ENCODE measurements around the gene SAXO2. TPM values are rescaled to one million over a fixed set of nuclear protein-coding genes. Genes with fewer than 3 reads are reported as not detected.
"Not testable (repeated sequence)": the region's sequence is repeated elsewhere in the genome, so short reads cannot be mapped to it uniquely, and the experiment has no call there.

Gene SAXO2, protein sequence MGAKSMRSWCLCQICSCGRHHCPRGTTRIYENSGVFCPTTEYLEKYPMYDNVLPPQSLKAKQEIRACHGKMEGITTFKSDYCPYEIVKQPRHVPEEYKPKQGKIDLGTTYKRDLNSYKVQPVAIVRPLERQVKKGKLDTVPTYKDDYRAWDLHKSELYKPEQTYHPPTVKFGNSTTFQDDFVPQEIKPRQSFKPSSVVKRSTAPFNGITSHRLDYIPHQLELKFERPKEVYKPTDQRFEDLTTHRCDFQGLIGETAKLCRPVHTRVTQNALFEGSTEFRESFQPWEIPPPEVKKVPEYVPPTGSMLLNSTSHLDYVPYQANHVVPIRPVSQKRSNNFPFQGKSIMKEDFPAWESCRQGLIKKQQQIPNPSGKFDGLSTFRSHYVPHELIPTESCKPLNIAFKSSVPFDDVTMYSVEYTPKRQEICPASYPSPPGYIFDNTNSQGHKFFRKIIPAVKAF
- total RNA-seq (2014; rRNA removed; shearing (Covaris generic); ENCODE audit: low replicate concordance): 0.05 TPM in 1 of 2 replicates, not detected in the other

DNA sequence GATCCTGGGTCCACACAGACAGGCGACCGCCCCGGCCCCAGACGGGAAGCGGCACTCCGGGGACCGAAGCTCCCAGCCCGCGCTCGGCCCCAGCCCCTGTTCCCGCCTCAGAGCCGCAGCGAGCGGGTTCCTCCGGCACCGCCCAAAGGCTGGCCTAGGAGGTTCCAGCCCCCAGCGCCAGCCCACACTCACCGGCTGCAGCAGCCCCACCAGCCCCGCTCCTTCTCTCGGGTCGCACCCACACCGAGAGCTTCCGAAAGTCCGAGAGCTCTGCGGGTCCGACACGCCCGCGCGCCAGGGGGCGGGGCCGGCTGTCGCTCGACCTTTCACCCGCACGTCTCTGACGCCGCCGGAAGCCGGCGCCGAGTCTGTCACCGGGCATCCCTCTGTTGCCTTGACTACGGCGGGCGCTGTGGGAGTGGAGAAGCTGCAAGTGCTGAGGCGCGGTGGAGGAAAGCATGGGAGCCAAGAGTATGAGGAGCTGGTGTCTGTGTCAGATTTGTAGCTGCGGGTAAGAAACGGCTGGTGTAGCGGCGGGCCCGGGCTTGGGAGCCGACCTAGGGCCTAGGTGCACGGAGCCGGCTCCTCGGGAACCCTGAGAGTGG is at the start of gene SAXO2, which contains the start of gene EFL1:
Gene SAXO2, plus strand, starts transcription at position 397 of the 605 bp plus-strand sequence. Its CDS starts 62 bp downstream, at position 459.
Gene EFL1, minus strand, starts transcription at position 313 of the 605 bp plus-strand sequence. CDS start 956 bp downstream, outside the sequence.
- DNase-seq: peak; percentile 93
- Histone ChIP-seq H3K36me3 (peaks cover 23% of the 10 kb centered on the region), H3K27me3 (no peaks in the 10 kb centered on the region), H3K9me3 (no peaks in the 10 kb centered on the region), H3K4me3 (peak within 1 kb of the TSS; percentile 82)

- H3K27me3 ChIP-seq, H3K9me3 ChIP-seq, DNase-seq, H3K4me3 ChIP-seq: not testable (repeated sequence)
- peaks cover 45% of the 10 kb centered on the region for H3K36me3 ChIP-seq
Observed at GRCh38 chr15:82216092-82216491, 46.5 kb upstream of the SAXO2 start.

DNA sequence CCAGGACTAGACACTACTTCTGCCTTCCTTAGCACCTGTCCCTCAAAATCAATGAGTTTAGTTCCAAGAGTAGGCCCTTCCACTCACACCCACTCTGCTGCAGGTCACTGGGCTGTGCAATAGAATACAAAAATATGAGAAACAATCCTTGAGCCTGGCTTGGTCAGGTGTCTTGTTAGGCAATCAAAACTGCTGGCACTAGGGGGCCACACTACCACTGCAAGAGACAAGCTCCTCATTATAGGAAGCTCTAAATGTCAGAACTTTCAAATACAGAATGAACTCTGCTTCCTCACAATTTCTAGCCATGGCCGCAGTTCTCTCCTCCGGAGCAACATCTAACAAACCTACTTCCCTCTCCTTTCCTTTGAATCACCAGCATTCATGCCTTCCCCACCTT is 41.1 kb upstream of the SAXO2 start:
- H3K36me3 ChIP-seq: peaks cover 26% of the 10 kb centered on the region
- not testable (repeated sequence) for H3K9me3 ChIP-seq, DNase-seq, H3K4me3 ChIP-seq, H3K27me3 ChIP-seq

DNA sequence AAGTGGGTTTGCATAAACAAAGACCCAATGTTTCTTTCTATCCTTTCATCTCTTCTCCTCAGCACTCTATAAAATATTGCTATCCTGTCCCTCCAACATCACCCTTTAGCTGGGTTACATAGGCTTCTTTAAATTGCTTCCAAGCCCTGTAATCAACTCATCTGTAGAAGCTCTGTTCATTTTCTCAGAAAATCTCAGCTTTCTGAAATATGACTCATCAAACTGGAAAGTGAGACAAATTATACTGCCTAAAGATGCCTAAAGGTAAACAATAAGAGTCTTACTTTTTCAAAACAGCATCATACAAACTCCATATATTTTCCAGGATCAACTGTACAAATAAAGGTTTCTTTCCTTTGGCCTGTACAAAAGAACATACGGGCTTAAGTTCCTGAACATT is 33.9 kb upstream of the SAXO2 start:
- no peaks in the 10 kb centered on the region for H3K9me3 ChIP-seq
- H3K4me3 ChIP-seq: no peak overlapping the region
- peaks cover 36% of the 10 kb centered on the region for H3K36me3 ChIP-seq
- DNase-seq: no peak
- H3K27me3 ChIP-seq: no peaks in the 10 kb centered on the region

DNA sequence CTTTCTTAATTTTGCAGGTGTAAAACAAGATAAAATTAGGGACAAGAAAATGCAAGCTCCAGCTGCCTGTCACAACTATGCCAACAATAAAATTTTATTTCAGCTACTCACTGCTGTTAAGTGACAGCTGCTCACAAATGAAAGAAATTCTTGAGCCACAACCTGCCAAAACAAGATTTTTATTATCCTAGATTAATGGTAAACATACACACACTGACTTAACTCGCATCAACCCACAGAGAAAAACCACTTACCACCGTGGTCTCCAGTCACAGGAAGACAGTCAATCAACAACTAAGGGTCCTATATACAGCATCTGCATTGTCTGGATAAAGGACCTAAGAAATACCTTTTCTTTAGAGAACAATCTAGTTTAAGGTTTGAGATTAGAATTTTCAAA is 31.4 kb upstream of the SAXO2 start:
- DNase-seq: no peak
- peaks cover 33% of the 10 kb centered on the region for H3K36me3 ChIP-seq
- no peak overlapping the region for H3K4me3 ChIP-seq
- no peaks in the 10 kb centered on the region for H3K27me3 ChIP-seq
- H3K9me3 ChIP-seq: no peaks in the 10 kb centered on the region

GRCh38 chr15:82231842-82232241 is 30.8 kb upstream of the SAXO2 start:
- H3K27me3 ChIP-seq: no peaks in the 10 kb centered on the region
- H3K9me3 ChIP-seq: no peaks in the 10 kb centered on the region
- H3K36me3 ChIP-seq: peaks cover 30% of the 10 kb centered on the region
- DNase-seq: no peak
- H3K4me3 ChIP-seq: no peak overlapping the region

GRCh38 chr15:82237944-82238534 is 24.6 kb upstream of the SAXO2 start:
- H3K9me3 ChIP-seq, DNase-seq, H3K27me3 ChIP-seq, H3K4me3 ChIP-seq: not testable (repeated sequence)
- peaks cover 40% of the 10 kb centered on the region for H3K36me3 ChIP-seq

GRCh38 chr15:82239685-82240391 is 22.8 kb upstream of the SAXO2 start:
- Histone ChIP-seq H3K4me3 (no peak overlapping the region), H3K27me3 (no peaks in the 10 kb centered on the region), H3K9me3 (no peaks in the 10 kb centered on the region), H3K36me3 (peaks cover 42% of the 10 kb centered on the region)
- DNase-seq: no peak

DNA sequence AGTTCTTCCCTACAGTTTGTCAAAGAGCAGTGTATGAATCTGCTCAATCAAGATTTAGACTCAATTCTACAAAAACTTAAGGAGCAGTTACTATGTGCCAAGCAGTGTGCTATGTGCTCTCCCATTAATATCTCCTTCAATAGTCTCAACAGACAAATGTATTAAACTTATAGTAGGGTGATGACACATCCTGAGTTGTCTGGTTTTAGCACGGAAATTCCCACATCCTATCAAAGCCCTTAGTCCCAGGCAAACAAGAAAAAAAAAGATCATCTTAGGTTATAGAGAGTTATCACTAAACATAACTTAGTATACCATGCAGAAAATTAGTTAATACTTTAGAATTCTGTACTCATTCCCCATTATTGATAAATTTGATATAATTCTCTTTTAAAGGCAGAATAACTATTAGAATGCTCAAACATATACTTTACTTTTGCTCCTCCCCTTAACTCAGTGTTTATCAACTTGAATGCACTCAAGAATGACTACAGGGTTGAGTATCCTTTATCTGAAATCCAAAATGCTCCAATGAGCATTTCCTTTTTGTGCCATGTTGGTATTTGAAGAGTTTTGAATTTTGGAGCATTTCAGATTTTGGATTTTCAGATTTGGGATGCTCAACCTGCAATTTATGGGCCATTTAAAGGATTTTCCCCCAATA is 20.6 kb upstream of the SAXO2 start:
- H3K36me3 ChIP-seq: peaks cover 40% of the 10 kb centered on the region
- not testable (repeated sequence) for H3K27me3 ChIP-seq, DNase-seq, H3K9me3 ChIP-seq, H3K4me3 ChIP-seq

GRCh38 chr15:82243644-82244043 is 19.0 kb upstream of the SAXO2 start:
- H3K9me3 ChIP-seq, DNase-seq, H3K4me3 ChIP-seq, H3K27me3 ChIP-seq: not testable (repeated sequence)
- H3K36me3 ChIP-seq: peaks cover 38% of the 10 kb centered on the region

DNA sequence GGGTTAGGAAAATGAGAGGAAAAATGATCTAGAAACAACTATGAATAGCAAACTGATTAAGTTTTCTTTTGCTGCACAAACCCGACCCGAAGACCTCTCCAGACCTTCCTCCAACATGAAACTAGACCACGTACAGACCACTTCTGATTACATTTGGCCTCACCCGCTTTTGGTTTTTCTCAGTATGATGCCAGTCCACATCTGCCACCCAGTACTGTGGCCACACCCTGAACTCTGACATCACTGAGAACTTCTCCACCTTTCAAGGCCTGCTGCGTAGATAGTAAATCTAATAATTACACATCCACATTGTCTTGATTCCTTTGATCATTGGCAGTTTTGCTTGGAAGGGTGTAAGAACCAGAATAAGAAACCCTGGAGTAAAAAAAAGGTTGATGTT is 16.7 kb upstream of the SAXO2 start:
- not testable (repeated sequence) for H3K4me3 ChIP-seq, DNase-seq, H3K27me3 ChIP-seq, H3K9me3 ChIP-seq
- peaks cover 20% of the 10 kb centered on the region for H3K36me3 ChIP-seq

DNA sequence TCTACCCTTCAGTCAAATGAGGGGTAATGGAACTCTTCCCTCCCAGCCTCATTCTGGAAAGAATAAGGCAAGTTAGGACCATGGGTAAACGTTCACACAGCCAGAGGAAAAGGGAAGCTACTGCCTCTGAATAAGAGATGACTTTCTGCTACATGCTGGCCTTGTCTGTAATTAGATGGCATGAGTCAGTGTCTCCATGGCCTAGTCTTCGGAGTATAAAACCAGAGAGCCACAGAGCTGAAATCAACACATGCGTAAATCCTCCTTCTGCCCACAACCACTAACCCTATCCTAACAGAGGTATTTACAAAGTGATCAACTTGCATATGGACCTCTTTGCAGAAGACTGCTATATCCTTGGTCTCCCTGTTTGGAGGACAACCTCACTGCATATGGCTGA is 14.4 kb upstream of the SAXO2 start:
- not testable (repeated sequence) for H3K4me3 ChIP-seq
- H3K36me3 ChIP-seq: peaks cover 22% of the 10 kb centered on the region

GRCh38 chr15:82261566-82262421 is 824 bp upstream of the SAXO2 start:
- H3K27me3 ChIP-seq, H3K9me3 ChIP-seq: not testable (repeated sequence)
- DNase-seq: peak; percentile 80
- H3K36me3 ChIP-seq: peaks cover 29% of the 10 kb centered on the region
- H3K4me3 ChIP-seq: peak overlapping the region; percentile 82

More for the DNA sequence above, 14.4 kb upstream of the SAXO2 start:
- peak; percentile 19 for DNase-seq
- not testable (repeated sequence) for H3K27me3 ChIP-seq, H3K9me3 ChIP-seq

DNA sequence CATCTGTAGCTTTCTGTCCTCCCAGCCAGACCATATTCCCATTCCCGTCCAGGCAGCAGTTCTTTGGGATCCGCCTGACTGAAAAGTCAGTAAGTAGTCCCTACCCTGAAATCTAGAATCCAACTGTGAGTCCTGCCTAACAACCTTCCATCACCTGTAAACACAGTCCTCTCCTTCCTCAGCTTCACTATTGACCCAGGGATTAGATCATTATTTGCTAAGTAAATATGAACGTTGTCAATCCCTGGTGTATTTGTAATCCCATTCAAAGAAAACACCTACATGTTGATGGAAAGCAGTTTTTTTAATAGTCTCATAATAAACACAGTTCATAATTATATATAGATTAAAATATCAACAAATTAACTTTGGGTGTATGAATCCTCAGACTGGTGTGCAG is 732 bp downstream of the SAXO2 start:
- H3K36me3 ChIP-seq: peaks cover 16% of the 10 kb centered on the region
- no peak for DNase-seq
- peak overlapping the region; percentile 82 for H3K4me3 ChIP-seq
- no peaks in the 10 kb centered on the region for H3K27me3 ChIP-seq
- H3K9me3 ChIP-seq: no peaks in the 10 kb centered on the region

DNA sequence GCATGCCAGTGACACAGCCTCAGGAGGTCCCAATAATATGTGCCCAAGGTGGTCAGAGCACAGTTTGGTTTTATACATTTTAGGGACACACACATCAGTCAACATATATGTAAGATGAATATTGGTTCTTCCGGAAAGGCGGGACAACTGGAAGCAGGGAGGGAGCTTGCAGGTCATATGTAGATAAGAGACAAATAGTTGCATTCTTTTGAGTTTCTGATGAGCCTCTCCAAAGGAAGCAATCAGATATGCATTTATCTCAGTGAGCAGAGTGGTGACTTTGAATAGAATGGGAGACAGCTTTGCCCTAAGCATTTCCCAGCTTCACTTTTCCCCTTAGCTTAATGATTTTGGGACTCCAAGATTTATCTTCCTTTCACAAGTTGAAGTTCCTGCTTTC is 4.5 kb downstream of the SAXO2 start:
- not testable (repeated sequence) for DNase-seq, H3K4me3 ChIP-seq, H3K9me3 ChIP-seq, H3K27me3 ChIP-seq, H3K36me3 ChIP-seq
